Measurements from ENCODE around the gene DNAJC25.

Gene DNAJC25

GRCh38 chr9:111628411-111628810 is 2.7 kb upstream of the DNAJC25 start:
- DNase-seq = no peak

GRCh38 chr9:111630182-111630963 is 761 bp upstream of the DNAJC25 start:
- DNase-seq = peak in 1 of 2 experiments; percentile 30

- DNase-seq = no peak
These were observed 245 bp upstream of the DNAJC25 start for GRCh38 chr9:111630964-111631213.

- DNase-seq = no peak
These were observed 926 bp downstream of the DNAJC25 start for GRCh38 chr9:111632060-111632459.

GRCh38 chr9:111632695-111633388 is 1.7 kb downstream of the DNAJC25 start:
- no peak for DNase-seq

GRCh38 chr9:111633389-111633736 is 2.2 kb downstream of the DNAJC25 start:
- no peak for DNase-seq

GRCh38 chr9:111634860-111635259 is 3.7 kb downstream of the DNAJC25 start:
- no peak for DNase-seq

- no peak for DNase-seq
These were observed 6.4 kb downstream of the DNAJC25 start for GRCh38 chr9:111637421-111637950.

GRCh38 chr9:111644195-111644772 is 13.2 kb downstream of the DNAJC25 start:
- no peak for DNase-seq

- DNase-seq = no peak
These were observed 14.7 kb downstream of the DNAJC25 start for GRCh38 chr9:111645806-111646205.

GRCh38 chr9:111646417-111646816 is 15.3 kb downstream of the DNAJC25 start:
- no peak for DNase-seq

- no peak for DNase-seq
These were observed 16.9 kb downstream of the DNAJC25 start for GRCh38 chr9:111648066-111648465.

- no peak for DNase-seq
These were observed 17.9 kb downstream of the DNAJC25 start for GRCh38 chr9:111649016-111649415.

GRCh38 chr9:111657051-111657450 is 25.9 kb downstream of the DNAJC25 start:
- no peak for DNase-seq

GRCh38 chr9:111658943-111659342 is 27.8 kb downstream of the DNAJC25 start:
- no peak for DNase-seq

GRCh38 chr9:111659691-111660090 is 28.6 kb downstream of the DNAJC25 start:
- DNase-seq = no peak

- DNase-seq = peak in 1 of 2 experiments; percentile 55
These were observed 30.1 kb downstream of the DNAJC25 start, which contains the start of gene GNG10 for GRCh38 chr9:111661150-111661801. GNG10 (plus strand) TSS chr9:111661605; CDS start chr9:111661635, 30 bp downstream.

GRCh38 chr9:111661802-111662521 is 30.8 kb downstream of the DNAJC25 start:
- DNase-seq = peak in 1 of 2 experiments; percentile 42

GRCh38 chr9:111662576-111663300 is 31.6 kb downstream of the DNAJC25 start:
- DNase-seq = no peak

- DNase-seq = no peak
These were observed 32.2 kb downstream of the DNAJC25 start for GRCh38 chr9:111663301-111663823.

- no peak for DNase-seq
These were observed 37.0 kb downstream of the DNAJC25 start for GRCh38 chr9:111668026-111668573.
